ENCODE data around the gene APOBEC3A. TPM values are rescaled to one million over a fixed set of nuclear protein-coding genes. Genes with fewer than 3 reads are reported as not detected.

Gene APOBEC3A
- total and polyA plus RNA-seq, 4 experiments from 2014 or later: not detected

DNA sequence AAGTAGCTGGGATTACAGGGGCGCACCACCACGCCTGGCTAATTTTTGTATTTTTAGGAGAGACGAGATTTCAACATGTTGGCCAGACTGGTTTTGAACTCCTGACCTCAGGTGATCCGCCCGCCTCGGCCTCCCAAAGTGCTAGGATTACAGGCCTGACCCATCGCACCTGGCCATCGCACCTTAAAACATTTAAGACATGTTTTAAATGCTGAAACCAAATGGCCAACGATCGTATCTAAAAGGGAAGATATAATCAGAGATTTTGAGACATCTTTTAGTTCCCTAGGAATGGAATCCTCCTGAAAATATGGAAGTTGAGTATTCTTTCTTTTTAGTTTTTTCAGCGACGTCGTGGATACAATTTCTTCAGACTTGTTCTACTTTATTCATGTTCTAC, 21.8 kb upstream of the APOBEC3A start:
- no peaks in the 10 kb centered on the region for H3K36me3 ChIP-seq (ENCODE audit: insufficient read depth, low read length)
- intact Hi-C loops (cut with micrococcal nuclease): no loop called here
- H3K4me1 ChIP-seq (ENCODE audit: insufficient read depth, low read length): no peaks in the 10 kb centered on the region
- ChIA-PET CTCF (ENCODE audit: partially characterized antibody) (no interaction called here), POLR2A (ENCODE audit: partially characterized antibody) (no interaction called here)
- H3K27ac ChIP-seq (ENCODE audit: low read depth, low read length): no peak overlapping the region
- no peak overlapping the region for H3K4me3 ChIP-seq (ENCODE audit: low read length in 2 of 2)
- Mint-ChIP-seq H3K27me3 (peaks cover 10% of the 10 kb centered on the region in 2 donors), H3K9me3 (no peaks in the 10 kb centered on the region), H3K36me3 (no peaks in the 10 kb centered on the region), H3K4me3 (no peak overlapping the region), H3K27ac (no peak overlapping the region), H3K4me1 (no peaks in the 10 kb centered on the region)
- no peaks in the 10 kb centered on the region for H3K9me3 ChIP-seq (ENCODE audit: control insufficient read depth in 1 of 2, low read length in 2 of 2)
- DNase-seq: no peak
- H3K27me3 ChIP-seq (ENCODE audit: insufficient read depth, low read length): no peaks in the 10 kb centered on the region

GRCh38 chr22:38936562-38936961, 20.8 kb upstream of the APOBEC3A start:
- CTCF ChIA-PET (ENCODE audit: partially characterized antibody): no interaction called here

GRCh38 chr22:38937036-38937435, 20.4 kb upstream of the APOBEC3A start:
- Histone ChIP-seq H3K9me3 (ENCODE audit: control insufficient read depth in 1 of 2, low read length in 2 of 2) (no peaks in the 10 kb centered on the region), H3K27me3 (ENCODE audit: insufficient read depth, low read length) (no peaks in the 10 kb centered on the region), H3K36me3 (ENCODE audit: insufficient read depth, low read length) (no peaks in the 10 kb centered on the region), H3K27ac (ENCODE audit: low read depth, low read length) (no peak overlapping the region), H3K4me3 (ENCODE audit: low read length in 2 of 2) (no peak overlapping the region), H3K4me1 (ENCODE audit: insufficient read depth, low read length) (peaks cover 14% of the 10 kb centered on the region)
- Mint-ChIP-seq H3K4me3 (no peak overlapping the region), H3K9me3 (no peaks in the 10 kb centered on the region), H3K27ac (no peak overlapping the region), H3K4me1 (peaks cover 9 to 12% (median 11%) of the 10 kb centered on the region in 4 donors), H3K36me3 (no peaks in the 10 kb centered on the region), H3K27me3 (peaks cover 12 to 13% of the 10 kb centered on the region in 2 donors)
- ChIA-PET POLR2A (ENCODE audit: partially characterized antibody) (no interaction called here), CTCF (ENCODE audit: partially characterized antibody) (no interaction called here)
- intact Hi-C loops (cut with micrococcal nuclease): no loop called here
- no peak for DNase-seq

More at GRCh38 chr22:38936562-38936961, 20.8 kb upstream of the APOBEC3A start:
- Mint-ChIP-seq H3K27me3 (peaks cover 11% of the 10 kb centered on the region in 2 donors), H3K4me1 (peaks cover 4 to 8% (median 6%) of the 10 kb centered on the region in 4 donors), H3K36me3 (no peaks in the 10 kb centered on the region), H3K4me3 (no peak overlapping the region), H3K9me3 (no peaks in the 10 kb centered on the region), H3K27ac (no peak overlapping the region)
- Histone ChIP-seq H3K9me3 (ENCODE audit: control insufficient read depth in 1 of 2, low read length in 2 of 2) (no peaks in the 10 kb centered on the region), H3K27ac (ENCODE audit: low read depth, low read length) (no peak overlapping the region), H3K36me3 (ENCODE audit: insufficient read depth, low read length) (no peaks in the 10 kb centered on the region), H3K4me3 (ENCODE audit: low read length in 2 of 2) (no peak overlapping the region), H3K27me3 (ENCODE audit: insufficient read depth, low read length) (no peaks in the 10 kb centered on the region), H3K4me1 (ENCODE audit: insufficient read depth, low read length) (peaks cover 9% of the 10 kb centered on the region)
- no peak for DNase-seq
- POLR2A ChIA-PET (ENCODE audit: partially characterized antibody): no interaction called here
- intact Hi-C loops (cut with micrococcal nuclease): no loop called here

- Histone ChIP-seq H3K9me3 (ENCODE audit: control insufficient read depth in 1 of 2, low read length in 2 of 2) (no peaks in the 10 kb centered on the region), H3K27me3 (ENCODE audit: insufficient read depth, low read length) (no peaks in the 10 kb centered on the region), H3K27ac (ENCODE audit: low read depth, low read length) (no peak overlapping the region), H3K4me1 (ENCODE audit: insufficient read depth, low read length) (peaks cover 14% of the 10 kb centered on the region), H3K4me3 (ENCODE audit: low read length in 2 of 2) (no peak overlapping the region), H3K36me3 (ENCODE audit: insufficient read depth, low read length) (no peaks in the 10 kb centered on the region)
- Mint-ChIP-seq H3K4me3 (peak overlapping the region in 1 of 8 donors; percentile 22), H3K27ac (no peak overlapping the region), H3K27me3 (peaks cover 10 to 12% of the 10 kb centered on the region in 2 donors), H3K4me1 (peaks cover 9 to 17% (median 14%) of the 10 kb centered on the region in 4 donors), H3K36me3 (no peaks in the 10 kb centered on the region), H3K9me3 (no peaks in the 10 kb centered on the region)
- ChIA-PET POLR2A (ENCODE audit: partially characterized antibody) (no interaction called here), CTCF (ENCODE audit: partially characterized antibody) (no interaction called here)
- no peak for DNase-seq
- intact Hi-C loops (cut with micrococcal nuclease): no loop called here
Observed at GRCh38 chr22:38937541-38937940, 19.9 kb upstream of the APOBEC3A start.

GRCh38 chr22:38938221-38938620, 19.2 kb upstream of the APOBEC3A start:
- no peak for DNase-seq
- Mint-ChIP-seq H3K27ac (no peak overlapping the region), H3K36me3 (no peaks in the 10 kb centered on the region), H3K9me3 (no peaks in the 10 kb centered on the region), H3K4me3 (no peak overlapping the region), H3K4me1 (peaks cover 9 to 18% (median 14%) of the 10 kb centered on the region in 4 donors), H3K27me3 (peaks cover 10 to 13% of the 10 kb centered on the region in 2 donors)
- intact Hi-C loops (cut with micrococcal nuclease): no loop called here
- Histone ChIP-seq H3K4me3 (ENCODE audit: low read length in 2 of 2) (no peak overlapping the region), H3K4me1 (ENCODE audit: insufficient read depth, low read length) (peaks cover 14% of the 10 kb centered on the region), H3K27ac (ENCODE audit: low read depth, low read length) (no peak overlapping the region), H3K9me3 (ENCODE audit: control insufficient read depth in 1 of 2, low read length in 2 of 2) (no peaks in the 10 kb centered on the region), H3K36me3 (ENCODE audit: insufficient read depth, low read length) (no peaks in the 10 kb centered on the region), H3K27me3 (ENCODE audit: insufficient read depth, low read length) (no peaks in the 10 kb centered on the region)
- POLR2A ChIA-PET (ENCODE audit: partially characterized antibody): no interaction called here
- CTCF ChIA-PET (ENCODE audit: partially characterized antibody): interaction anchor here (1.6 kb wide), 1 partner anchor 69 kb away, joined by 5 read pairs; no protein-coding TSS in a partner anchor

DNA sequence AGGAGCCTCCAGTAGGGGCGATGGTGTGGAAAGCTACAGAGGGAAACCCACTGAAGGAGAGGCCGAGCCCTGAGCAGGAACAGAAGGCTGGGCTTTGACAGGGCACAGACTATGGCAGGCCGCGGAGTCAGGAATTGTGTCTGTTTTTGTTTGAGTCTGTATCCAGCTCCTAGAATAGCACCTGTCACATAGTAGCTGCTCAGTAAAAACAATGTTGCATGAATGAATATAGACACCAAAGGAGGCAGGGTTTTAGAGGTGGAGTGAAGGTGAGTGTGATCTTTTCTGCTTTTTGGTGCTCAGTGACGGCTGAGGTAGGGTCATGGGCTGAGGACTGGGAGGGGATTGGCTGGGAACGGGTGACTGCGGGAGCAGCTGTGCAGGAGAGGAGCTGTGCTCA, 18.5 kb upstream of the APOBEC3A start:
- H3K27me3 Mint-ChIP-seq: peaks cover 10 to 16% of the 10 kb centered on the region in 2 donors
- H3K27ac Mint-ChIP-seq: no peak overlapping the region
- peaks cover 12 to 23% (median 18%) of the 10 kb centered on the region in 4 donors for H3K4me1 Mint-ChIP-seq
- no peaks in the 10 kb centered on the region for H3K9me3 Mint-ChIP-seq
- CTCF ChIA-PET (ENCODE audit: partially characterized antibody): interaction anchor here (1.6 kb wide), 1 partner anchor 69 kb away, joined by 5 read pairs; no protein-coding TSS in a partner anchor
- H3K4me3 Mint-ChIP-seq: no peak overlapping the region
- H3K27ac ChIP-seq (ENCODE audit: low read depth, low read length): no peak overlapping the region
- intact Hi-C loops (cut with micrococcal nuclease): no loop called here
- no peak for DNase-seq
- POLR2A ChIA-PET (ENCODE audit: partially characterized antibody): no interaction called here
- peaks cover 14% of the 10 kb centered on the region for H3K4me1 ChIP-seq (ENCODE audit: insufficient read depth, low read length)
- no peaks in the 10 kb centered on the region for H3K9me3 ChIP-seq (ENCODE audit: control insufficient read depth in 1 of 2, low read length in 2 of 2)
- H3K36me3 ChIP-seq (ENCODE audit: insufficient read depth, low read length): no peaks in the 10 kb centered on the region
- H3K27me3 ChIP-seq (ENCODE audit: insufficient read depth, low read length): no peaks in the 10 kb centered on the region
- H3K4me3 ChIP-seq (ENCODE audit: low read length in 2 of 2): no peak overlapping the region
- no peaks in the 10 kb centered on the region for H3K36me3 Mint-ChIP-seq

- POLR2A ChIA-PET (ENCODE audit: partially characterized antibody): interaction anchor here (1.0 to 1.2 kb wide), 2 partner anchors 188 to 194 kb away, joined by 3 read pairs; no protein-coding TSS in a partner anchor
- Mint-ChIP-seq H3K27me3 (peaks cover 11 to 16% of the 10 kb centered on the region in 2 donors), H3K27ac (no peak overlapping the region), H3K36me3 (no peaks in the 10 kb centered on the region), H3K4me3 (peak overlapping the region in 2 of 8 donors; percentile 88 to 91), H3K4me1 (peaks cover 12 to 23% (median 18%) of the 10 kb centered on the region in 4 donors), H3K9me3 (no peaks in the 10 kb centered on the region)
- no peak for DNase-seq
- no peaks in the 10 kb centered on the region for H3K9me3 ChIP-seq (ENCODE audit: control insufficient read depth in 1 of 2, low read length in 2 of 2)
- CTCF ChIA-PET (ENCODE audit: partially characterized antibody): no interaction called here
- peaks cover 14% of the 10 kb centered on the region for H3K4me1 ChIP-seq (ENCODE audit: insufficient read depth, low read length)
- H3K27me3 ChIP-seq (ENCODE audit: insufficient read depth, low read length): no peaks in the 10 kb centered on the region
- intact Hi-C loops (cut with micrococcal nuclease): no loop called here
- H3K36me3 ChIP-seq (ENCODE audit: insufficient read depth, low read length): no peaks in the 10 kb centered on the region
- no peak overlapping the region for H3K27ac ChIP-seq (ENCODE audit: low read depth, low read length)
- H3K4me3 ChIP-seq (ENCODE audit: low read length in 2 of 2): no peak overlapping the region
Observed at GRCh38 chr22:38940811-38941384, 16.5 kb upstream of the APOBEC3A start.

All from CD4-positive, alpha-beta memory T cell (primary cell).